Fibroblast of lung (primary cell): Measurements from ENCODE around the gene CAMK2G. TPM values are rescaled to one million over a fixed set of nuclear protein-coding genes. Genes with fewer than 3 reads are reported as not detected.

Experiments
- DNase-seq, 2 donors: peaks; one replicate each; pipeline versions ENCODE4 v3.0.0 to v3.0.0-alpha.2; 2010; ENCODE audit warnings: low read depth in 2 of 2
- H2AFZ ChIP-seq: 2 replicates; pipeline ENCODE4 v1.5.1; 2012; ENCODE audit warnings: low read length, control low read depth, inconsistent platforms
- H3K27ac ChIP-seq: 2 replicates; pipeline ENCODE4 v1.5.1; 2011; ENCODE audit warnings: low read length, control low read depth; ENCODE audit not compliant: insufficient read depth
- H3K27me3 ChIP-seq: 2 replicates; pipeline ENCODE4 v1.5.1; 2011; ENCODE audit warnings: mild to moderate bottlenecking, low read length; ENCODE audit not compliant: control insufficient read depth, insufficient read depth
- H3K36me3 ChIP-seq: 2 replicates; pipeline ENCODE4 v1.5.1; 2011; ENCODE audit warnings: low read length; ENCODE audit not compliant: control insufficient read depth, insufficient read depth
- H3K4me1 ChIP-seq: 2 replicates; pipeline ENCODE4 v1.5.1; 2011; ENCODE audit warnings: low read length; ENCODE audit not compliant: control insufficient read depth, insufficient read depth; ENCODE audit errors: extremely low read depth
- H3K4me2 ChIP-seq: 2 replicates; pipeline ENCODE4 v1.5.1; 2011; ENCODE audit warnings: low read length, control low read depth; ENCODE audit not compliant: insufficient read depth; ENCODE audit errors: extremely low read depth
- H3K4me3 ChIP-seq, 4 experiments: fragments of 200-600 bp in 1 of 4; sonication (generic) in 1 of 4; replicated peaks in 1 of 4; 2 replicates each; pipeline ENCODE4 v1.5.1; 2011 to 2016; ENCODE audit warnings: low read length in 4 of 4, low read depth in 3 of 4, mild to moderate bottlenecking in 3 of 4, control low read depth in 2 of 4, inconsistent platforms in 1 of 4, mixed read lengths in 1 of 4; ENCODE audit not compliant: insufficient read depth in 1 of 4; ENCODE audit errors: control extremely low read depth in 1 of 4
- H3K79me2 ChIP-seq: 2 replicates; pipeline ENCODE4 v1.5.1; 2012; ENCODE audit warnings: mild to moderate bottlenecking, low read length, inconsistent platforms; ENCODE audit not compliant: control insufficient read depth, insufficient read depth
- H3K9ac ChIP-seq: 2 replicates; pipeline ENCODE4 v1.5.1; 2011; ENCODE audit warnings: mild to moderate bottlenecking, low read length, control low read depth; ENCODE audit not compliant: insufficient read depth
- H3K9me3 ChIP-seq: 2 replicates; pipeline ENCODE4 v1.5.1; 2012; ENCODE audit warnings: low read depth, low read length; ENCODE audit not compliant: control insufficient read depth, insufficient read depth
- H4K20me1 ChIP-seq: 2 replicates; pipeline ENCODE4 v1.5.1; 2011; ENCODE audit warnings: low read length; ENCODE audit not compliant: control insufficient read depth, insufficient read depth; ENCODE audit errors: extremely low read depth
- CTCF ChIP-seq, 2 donors: IDR thresholded peaks in 1 of 2; conservative IDR thresholded peaks in 1 of 2; 1 replicate in 1 of 2; 2 replicates in 1 of 2; pipeline ENCODE4 v1.5.1; 2011 to 2012; ENCODE audit warnings: low read length in 2 of 2, control low read depth in 1 of 2, inconsistent platforms in 1 of 2, low read depth in 1 of 2, mild to moderate bottlenecking in 1 of 2
- EZH2 ChIP-seq: IDR thresholded peaks from 2 replicates; pipeline ENCODE4 v1.5.1; 2012; ENCODE audit warnings: low read length, control low read depth, mild to moderate bottlenecking; ENCODE audit errors: missing control alignments
- polyA plus RNA-seq, 2 donors: library from polyadenylated mRNA; depleted of rRNA in 1 of 2; stranded (reverse) in 1 of 2; unstranded in 1 of 2; fragments of >200 nt; gene quantifications; 2 replicates each; pipeline ENCODE4 v1.2.1, GENCODE V29; 2011 to 2012; ENCODE audit warnings: missing spikeins in 1 of 2
- total RNA-seq: library from RNA; depleted of rRNA; stranded (reverse); fragments of >200 nt; gene quantifications from 2 replicates; pipeline ENCODE4 v1.2.1, GENCODE V29; 2014

The CAMK2G gene
- total and polyA plus RNA-seq, 2 donors (not counting 1 experiment from before 2014, with no cell fraction given), result 25.9 to 32.2 TPM

- Histone ChIP-seq H3K36me3 (peaks cover 9% of the 10 kb centered on the region), H3K27me3 (no peaks in the 10 kb centered on the region), H2AFZ (no peak overlapping the region), H3K4me2 (no peak overlapping the region), H3K79me2 (no peaks in the 10 kb centered on the region), H3K27ac (no peak overlapping the region), H3K9ac (no peak overlapping the region), H3K4me3 (no peak overlapping the region), H4K20me1 (no peaks in the 10 kb centered on the region), H3K4me1 (peaks cover 17% of the 10 kb centered on the region), H3K9me3 (no peaks in the 10 kb centered on the region)
- peak; percentile 26 to 42 for DNase-seq
- TF ChIP-seq EZH2 (no peak), CTCF (conservative IDR thresholded peaks at IDR 0.05 in 1 of 2, IDR thresholded peaks at IDR 0.05 in 1 of 2; ENCODE audit: low read depth in 1 of 2, low read length in 2 of 2) (no peak)
Observed at GRCh38 chr10:73841526-73842285, 32.6 kb downstream of the CAMK2G start.

- H3K27ac ChIP-seq, result no peak overlapping the region
- TF ChIP-seq CTCF (conservative IDR thresholded peaks at IDR 0.05 in 1 of 2, IDR thresholded peaks at IDR 0.05 in 1 of 2; ENCODE audit: low read depth in 1 of 2, low read length in 2 of 2), result no peak
- TF ChIP-seq EZH2, result no peak
- H3K9me3 ChIP-seq, result no peaks in the 10 kb centered on the region
- no peaks in the 10 kb centered on the region for H3K79me2 ChIP-seq
- no peak overlapping the region for H3K4me3 ChIP-seq
- H3K4me2 ChIP-seq, result no peak overlapping the region
- no peak overlapping the region for H3K9ac ChIP-seq
- H3K4me1 ChIP-seq, result peaks cover 19% of the 10 kb centered on the region
- H3K36me3 ChIP-seq, result peaks cover 11% of the 10 kb centered on the region
- H2AFZ ChIP-seq, result no peak overlapping the region
- no peaks in the 10 kb centered on the region for H3K27me3 ChIP-seq
- no peak for DNase-seq
- no peaks in the 10 kb centered on the region for H4K20me1 ChIP-seq
Observed at GRCh38 chr10:73841061-73841421, 33.3 kb downstream of the CAMK2G start.

- Histone ChIP-seq H3K9ac (no peak overlapping the region), H3K9me3 (no peaks in the 10 kb centered on the region), H3K27ac (no peak overlapping the region), H3K4me3 (no peak overlapping the region), H4K20me1 (no peaks in the 10 kb centered on the region), H2AFZ (no peak overlapping the region), H3K36me3 (peaks cover 12% of the 10 kb centered on the region), H3K4me1 (peaks cover 19% of the 10 kb centered on the region), H3K4me2 (no peak overlapping the region), H3K27me3 (no peaks in the 10 kb centered on the region), H3K79me2 (no peaks in the 10 kb centered on the region)
- TF ChIP-seq EZH2 (no peak), CTCF (conservative IDR thresholded peaks at IDR 0.05 in 1 of 2, IDR thresholded peaks at IDR 0.05 in 1 of 2; ENCODE audit: low read depth in 1 of 2, low read length in 2 of 2) (no peak)
- DNase-seq, result no peak
Observed at GRCh38 chr10:73840403-73841060, 33.8 kb downstream of the CAMK2G start.
